ENCODE data around the gene C4A.

C4A gene

DNA sequence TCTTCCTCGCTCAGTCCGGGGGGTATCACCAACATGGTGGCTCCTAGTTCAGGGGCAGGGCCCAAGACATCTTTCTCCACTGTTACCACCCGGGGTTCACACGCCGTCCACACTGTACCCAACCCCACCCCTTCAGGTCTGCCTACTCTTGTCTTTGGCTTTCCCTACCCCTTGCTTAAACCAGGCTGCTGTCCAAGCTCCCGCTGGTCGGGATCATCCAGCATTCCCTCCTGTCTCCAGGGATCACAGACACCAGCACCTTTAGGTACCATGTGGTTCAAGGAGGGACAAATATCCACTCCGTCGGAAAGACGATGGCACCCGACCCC, 23.5 kb upstream of the C4A start:
- no peaks in the 10 kb centered on the region for H3K27me3 ChIP-seq (ENCODE audit: control insufficient read depth in 5 of 5, insufficient read depth in 4 of 5, low read length in 5 of 5)
- H3K9ac ChIP-seq (ENCODE audit: low read length in 5 of 5) = peak overlapping the region; percentile 73 to 98 (median 97)
- peak overlapping the region; percentile 86 to 100 (median 96) for H3K4me3 ChIP-seq (ENCODE audit: low read depth in 1 of 5, low read length in 5 of 5)
- no peaks in the 10 kb centered on the region for H3K9me3 ChIP-seq (ENCODE audit: control insufficient read depth in 5 of 5, low read length in 5 of 5)
- peak overlapping the region; percentile 90 for H3K27ac ChIP-seq (ENCODE audit: low read depth, low read length)
- peaks cover 5 to 66% (median 64%) of the 10 kb centered on the region in 5 donors for H3K36me3 ChIP-seq (ENCODE audit: control insufficient read depth in 5 of 5, insufficient read depth in 5 of 5, low read length in 5 of 5)
- H3K4me1 ChIP-seq (ENCODE audit: control insufficient read depth in 5 of 5, insufficient read depth in 5 of 5, low read length in 5 of 5) = peaks cover 9 to 23% (median 21%) of the 10 kb centered on the region in 5 donors

DNA sequence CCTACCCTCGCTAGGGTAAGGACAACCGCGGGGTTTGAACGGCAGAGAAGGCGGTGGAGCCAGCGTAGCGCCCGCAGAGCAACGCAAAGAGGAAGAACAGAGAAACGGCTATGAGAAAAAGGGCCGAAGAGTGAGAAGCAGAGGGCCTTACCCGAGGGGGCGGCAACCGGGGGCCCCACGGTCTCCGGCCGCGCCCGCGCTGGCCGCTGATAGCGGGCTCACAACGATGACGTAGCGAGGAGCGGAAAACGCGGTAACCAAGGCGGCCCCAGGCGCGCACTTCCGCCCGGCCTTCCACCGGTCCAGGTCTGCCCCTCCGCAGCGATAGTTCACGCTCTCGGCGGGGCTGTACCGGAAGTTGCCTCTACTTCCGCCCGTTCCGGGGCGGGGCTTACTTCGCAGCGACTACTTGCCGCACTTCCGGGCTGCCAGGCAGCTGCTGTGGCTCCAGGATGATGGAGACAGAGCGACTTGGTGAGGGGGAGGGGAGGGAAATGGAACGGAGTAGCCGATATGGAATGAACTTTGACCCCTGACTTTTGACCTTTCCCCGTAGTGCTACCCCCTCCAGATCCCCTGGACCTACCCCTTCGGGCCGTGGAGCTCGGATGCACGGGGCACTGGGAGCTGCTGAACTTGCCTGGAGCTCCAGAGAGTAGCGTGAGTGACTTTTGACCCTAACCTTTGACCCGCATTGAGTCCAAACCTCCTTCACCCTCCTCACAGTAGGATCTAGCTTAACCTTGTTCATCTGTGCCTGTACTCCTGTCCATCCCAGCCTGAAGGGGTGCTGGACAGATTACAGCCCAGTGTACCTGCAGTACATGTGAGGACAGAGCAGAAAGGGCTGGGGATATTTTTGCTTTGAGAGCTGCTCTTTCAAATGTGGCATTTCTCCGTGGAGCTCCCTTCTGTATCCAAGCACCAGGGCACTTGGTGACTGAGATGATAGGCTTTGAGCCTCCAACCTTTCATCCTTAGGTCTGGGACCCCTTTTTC, 22.8 kb upstream of the C4A start, which contains the start of the genes NELFE and SKIC2:
TSS of gene NELFE (minus strand) at position 231 of the 999 bp plus-strand sequence. CDS start 525 bp downstream, outside the sequence.
TSS of gene SKIC2 (plus strand) at position 435 of the 999 bp plus-strand sequence. CDS start at position 453, 18 bp downstream.
- H3K27me3 ChIP-seq (ENCODE audit: control insufficient read depth in 5 of 5, insufficient read depth in 4 of 5, low read length in 5 of 5) = no peaks in the 10 kb centered on the region
- peak within 1 kb of the TSS; percentile 73 to 98 (median 97) for H3K9ac ChIP-seq (ENCODE audit: low read length in 5 of 5)
- H3K4me3 ChIP-seq (ENCODE audit: low read depth in 1 of 5, low read length in 5 of 5) = peak within 1 kb of the TSS; percentile 86 to 100 (median 96)
- H3K9me3 ChIP-seq (ENCODE audit: control insufficient read depth in 5 of 5, low read length in 5 of 5) = no peaks in the 10 kb centered on the region
- peaks cover 9 to 23% (median 19%) of the 10 kb centered on the region in 5 donors for H3K4me1 ChIP-seq (ENCODE audit: control insufficient read depth in 5 of 5, insufficient read depth in 5 of 5, low read length in 5 of 5)
- peaks cover 4 to 66% (median 64%) of the 10 kb centered on the region in 5 donors for H3K36me3 ChIP-seq (ENCODE audit: control insufficient read depth in 5 of 5, insufficient read depth in 5 of 5, low read length in 5 of 5)
- H3K27ac ChIP-seq (ENCODE audit: low read depth, low read length) = peak within 1 kb of the TSS; percentile 90

DNA sequence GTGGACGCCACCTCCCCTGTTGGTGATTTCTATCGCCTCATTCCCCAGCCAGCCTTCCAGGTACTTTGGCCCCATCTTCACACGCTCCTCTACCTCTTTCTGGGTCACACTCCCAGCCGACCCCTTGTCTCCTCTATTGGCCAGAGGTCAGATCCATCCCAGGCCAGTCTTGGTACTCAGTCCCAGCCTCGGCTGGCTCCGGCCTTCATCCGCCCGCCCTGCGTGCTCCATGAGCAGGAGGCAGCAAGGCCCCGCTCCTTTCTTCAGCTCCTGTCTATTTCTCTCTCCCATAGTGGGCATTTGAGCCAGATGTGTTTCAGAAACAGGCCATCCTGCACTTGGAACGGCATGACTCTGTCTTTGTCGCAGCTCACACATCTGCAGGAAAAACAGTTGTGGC, 20.2 kb upstream of the C4A start:
- Histone ChIP-seq H3K9ac (ENCODE audit: low read length in 5 of 5) (no peak overlapping the region), H3K27ac (ENCODE audit: low read depth, low read length) (no peak overlapping the region), H3K4me1 (ENCODE audit: control insufficient read depth in 5 of 5, insufficient read depth in 5 of 5, low read length in 5 of 5) (peaks cover 9 to 23% (median 19%) of the 10 kb centered on the region in 5 donors), H3K4me3 (ENCODE audit: low read depth in 1 of 5, low read length in 5 of 5) (no peak overlapping the region), H3K27me3 (ENCODE audit: control insufficient read depth in 5 of 5, insufficient read depth in 4 of 5, low read length in 5 of 5) (no peaks in the 10 kb centered on the region), H3K36me3 (ENCODE audit: control insufficient read depth in 5 of 5, insufficient read depth in 5 of 5, low read length in 5 of 5) (peaks cover 4 to 68% (median 67%) of the 10 kb centered on the region in 5 donors), H3K9me3 (ENCODE audit: control insufficient read depth in 5 of 5, low read length in 5 of 5) (no peaks in the 10 kb centered on the region)

GRCh38 chr6:31963921-31964320, 17.9 kb upstream of the C4A start:
- peaks cover 4 to 86% (median 84%) of the 10 kb centered on the region in 5 donors for H3K36me3 ChIP-seq (ENCODE audit: control insufficient read depth in 5 of 5, insufficient read depth in 5 of 5, low read length in 5 of 5)
- H3K4me1 ChIP-seq (ENCODE audit: control insufficient read depth in 5 of 5, insufficient read depth in 5 of 5, low read length in 5 of 5) = peaks cover 4 to 12% (median 10%) of the 10 kb centered on the region in 5 donors
- H3K27me3 ChIP-seq (ENCODE audit: control insufficient read depth in 5 of 5, insufficient read depth in 4 of 5, low read length in 5 of 5) = no peaks in the 10 kb centered on the region
- H3K9me3 ChIP-seq (ENCODE audit: control insufficient read depth in 5 of 5, low read length in 5 of 5) = no peaks in the 10 kb centered on the region
- no peak overlapping the region for H3K4me3 ChIP-seq (ENCODE audit: low read depth in 1 of 5, low read length in 5 of 5)
- H3K27ac ChIP-seq (ENCODE audit: low read depth, low read length) = no peak overlapping the region
- H3K9ac ChIP-seq (ENCODE audit: low read length in 5 of 5) = no peak overlapping the region

- H3K27ac ChIP-seq (ENCODE audit: low read depth, low read length) = no peak overlapping the region
- H3K9ac ChIP-seq (ENCODE audit: low read length in 5 of 5) = no peak overlapping the region
- no peaks in the 10 kb centered on the region for H3K27me3 ChIP-seq (ENCODE audit: control insufficient read depth in 5 of 5, insufficient read depth in 4 of 5, low read length in 5 of 5)
- no peak overlapping the region for H3K4me3 ChIP-seq (ENCODE audit: low read depth in 1 of 5, low read length in 5 of 5)
- no peaks in the 10 kb centered on the region for H3K9me3 ChIP-seq (ENCODE audit: control insufficient read depth in 5 of 5, low read length in 5 of 5)
- peaks cover 3 to 99% (median 95%) of the 10 kb centered on the region in 5 donors for H3K36me3 ChIP-seq (ENCODE audit: control insufficient read depth in 5 of 5, insufficient read depth in 5 of 5, low read length in 5 of 5)
- peaks cover 0 to 8% (median 4%) of the 10 kb centered on the region in 5 donors for H3K4me1 ChIP-seq (ENCODE audit: control insufficient read depth in 5 of 5, insufficient read depth in 5 of 5, low read length in 5 of 5)
Observed at GRCh38 chr6:31965700-31966099, 16.2 kb upstream of the C4A start.

- Histone ChIP-seq H3K4me3 (ENCODE audit: low read depth in 1 of 5, low read length in 5 of 5) (no peak overlapping the region), H3K9me3 (ENCODE audit: control insufficient read depth in 5 of 5, low read length in 5 of 5) (no peaks in the 10 kb centered on the region), H3K36me3 (ENCODE audit: control insufficient read depth in 5 of 5, insufficient read depth in 5 of 5, low read length in 5 of 5) (peaks cover 0 to 93% (median 87%) of the 10 kb centered on the region in 5 donors), H3K27me3 (ENCODE audit: control insufficient read depth in 5 of 5, insufficient read depth in 4 of 5, low read length in 5 of 5) (no peaks in the 10 kb centered on the region), H3K9ac (ENCODE audit: low read length in 5 of 5) (no peak overlapping the region), H3K4me1 (ENCODE audit: control insufficient read depth in 5 of 5, insufficient read depth in 5 of 5, low read length in 5 of 5) (peaks cover 0 to 17% (median 13%) of the 10 kb centered on the region in 5 donors), H3K27ac (ENCODE audit: low read depth, low read length) (no peak overlapping the region)
Observed at GRCh38 chr6:31966506-31966905, 15.4 kb upstream of the C4A start.

DNA sequence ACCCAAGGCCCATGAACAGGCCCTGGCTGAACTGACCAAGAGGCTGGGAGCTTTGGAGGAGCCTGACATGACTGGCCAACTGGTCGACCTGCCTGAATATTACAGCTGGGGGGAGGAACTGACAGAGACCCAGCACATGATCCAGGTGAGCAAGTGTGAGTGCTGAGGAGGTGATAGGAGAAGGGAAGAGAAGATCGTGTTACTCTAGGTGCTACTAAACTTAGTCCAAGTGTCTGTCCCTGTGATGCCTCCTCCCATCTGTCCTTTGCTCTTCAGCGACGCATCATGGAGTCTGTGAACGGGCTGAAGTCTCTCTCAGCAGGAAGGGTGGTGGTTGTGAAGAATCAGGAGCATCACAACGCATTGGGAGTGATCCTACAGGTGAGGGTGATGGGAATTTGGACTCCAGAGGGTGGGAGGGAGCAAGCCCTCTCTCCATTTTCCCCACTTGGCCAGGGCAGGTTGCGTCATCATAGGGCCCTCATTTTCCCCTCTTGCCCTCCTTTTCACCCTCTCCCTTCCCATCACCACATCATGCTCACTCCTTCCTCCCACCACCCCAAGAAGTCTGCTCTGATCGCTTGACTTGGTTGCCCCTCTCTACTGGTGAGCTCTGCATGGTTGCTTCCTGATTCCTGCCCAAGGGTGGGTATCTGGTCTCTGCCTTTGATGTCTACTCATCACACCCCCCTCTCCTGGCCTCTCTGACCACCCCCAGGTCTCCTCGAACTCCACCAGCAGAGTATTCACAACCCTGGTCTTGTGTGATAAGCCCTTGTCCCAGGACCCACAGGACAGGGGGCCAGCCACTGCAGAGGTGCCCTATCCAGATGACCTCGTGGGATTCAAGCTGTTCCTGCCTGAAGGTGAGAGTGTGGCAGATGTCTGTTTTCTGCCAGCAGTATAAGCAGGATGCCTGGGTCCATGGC, 14.6 kb upstream of the C4A start:
- Histone ChIP-seq H3K4me3 (ENCODE audit: low read depth in 1 of 5, low read length in 5 of 5) (no peak overlapping the region), H3K27ac (ENCODE audit: low read depth, low read length) (no peak overlapping the region), H3K9ac (ENCODE audit: low read length in 5 of 5) (no peak overlapping the region), H3K36me3 (ENCODE audit: control insufficient read depth in 5 of 5, insufficient read depth in 5 of 5, low read length in 5 of 5) (peaks cover 0 to 85% (median 79%) of the 10 kb centered on the region in 5 donors), H3K4me1 (ENCODE audit: control insufficient read depth in 5 of 5, insufficient read depth in 5 of 5, low read length in 5 of 5) (peaks cover 0 to 23% (median 16%) of the 10 kb centered on the region in 5 donors), H3K9me3 (ENCODE audit: control insufficient read depth in 5 of 5, low read length in 5 of 5) (no peaks in the 10 kb centered on the region), H3K27me3 (ENCODE audit: control insufficient read depth in 5 of 5, insufficient read depth in 4 of 5, low read length in 5 of 5) (no peaks in the 10 kb centered on the region)

- Histone ChIP-seq H3K4me1 (ENCODE audit: control insufficient read depth in 5 of 5, insufficient read depth in 5 of 5, low read length in 5 of 5) (peaks cover 1 to 29% (median 21%) of the 10 kb centered on the region in 5 donors), H3K9me3 (ENCODE audit: control insufficient read depth in 5 of 5, low read length in 5 of 5) (no peaks in the 10 kb centered on the region), H3K4me3 (ENCODE audit: low read depth in 1 of 5, low read length in 5 of 5) (no peak overlapping the region), H3K27ac (ENCODE audit: low read depth, low read length) (no peak overlapping the region), H3K36me3 (ENCODE audit: control insufficient read depth in 5 of 5, insufficient read depth in 5 of 5, low read length in 5 of 5) (peaks cover 0 to 79% (median 73%) of the 10 kb centered on the region in 5 donors), H3K9ac (ENCODE audit: low read length in 5 of 5) (no peak overlapping the region), H3K27me3 (ENCODE audit: control insufficient read depth in 5 of 5, insufficient read depth in 4 of 5, low read length in 5 of 5) (no peaks in the 10 kb centered on the region)
Observed at GRCh38 chr6:31967926-31968320, 13.9 kb upstream of the C4A start.

DNA sequence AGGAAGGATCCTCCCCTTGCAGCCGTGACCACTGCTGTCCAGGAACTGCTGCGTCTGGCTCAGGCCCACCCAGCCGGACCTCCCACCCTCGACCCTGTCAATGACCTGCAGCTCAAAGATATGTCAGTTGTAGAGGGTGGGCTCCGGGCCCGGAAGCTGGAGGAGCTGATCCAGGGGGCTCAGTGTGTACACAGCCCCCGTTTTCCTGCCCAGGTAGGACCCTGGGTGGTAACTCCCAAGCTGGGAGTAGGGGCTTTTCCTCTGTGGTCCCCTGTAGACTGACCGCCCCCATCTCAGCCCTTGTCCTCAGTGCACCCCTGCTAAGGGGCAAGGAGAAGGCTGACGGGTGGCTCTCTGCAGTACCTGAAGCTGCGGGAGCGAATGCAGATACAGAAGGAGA, 13.5 kb upstream of the C4A start:
- Histone ChIP-seq H3K4me3 (ENCODE audit: low read depth in 1 of 5, low read length in 5 of 5) (no peak overlapping the region), H3K9ac (ENCODE audit: low read length in 5 of 5) (no peak overlapping the region), H3K4me1 (ENCODE audit: control insufficient read depth in 5 of 5, insufficient read depth in 5 of 5, low read length in 5 of 5) (peaks cover 3 to 33% (median 25%) of the 10 kb centered on the region in 5 donors), H3K27me3 (ENCODE audit: control insufficient read depth in 5 of 5, insufficient read depth in 4 of 5, low read length in 5 of 5) (no peaks in the 10 kb centered on the region), H3K27ac (ENCODE audit: low read depth, low read length) (no peak overlapping the region), H3K36me3 (ENCODE audit: control insufficient read depth in 5 of 5, insufficient read depth in 5 of 5, low read length in 5 of 5) (peaks cover 0 to 75% (median 69%) of the 10 kb centered on the region in 5 donors), H3K9me3 (ENCODE audit: control insufficient read depth in 5 of 5, low read length in 5 of 5) (no peaks in the 10 kb centered on the region)

Data from subcutaneous abdominal adipose tissue (tissue), 5 donors.